Kidney (tissue), 14 donors: ENCODE results near the gene WWOX. TPM values are rescaled to one million over a fixed set of nuclear protein-coding genes. Genes with fewer than 3 reads are reported as not detected.

Experiments
- DNase-seq, 5 donors: peaks; one replicate each; pipeline ENCODE4 v3.0.0-alpha.2; 2013 to 2020
- FAIRE-seq: peaks from 2 replicates; lab custom pipeline; 2012; peaks lifted over from hg19 to GRCh38; lab: Jason Lieb, UNC
- H3K27ac ChIP-seq, 2 donors: one replicate each; pipeline ENCODE4 v1.7.0; 2013; ENCODE audit warnings: low read depth in 2 of 2, low read length in 2 of 2, inconsistent platforms in 1 of 2
- H3K27me3 ChIP-seq: one replicate; pipeline ENCODE4 v1.7.1; 2013; ENCODE audit warnings: low read length, inconsistent platforms; ENCODE audit not compliant: control insufficient read depth, insufficient read depth
- H3K36me3 ChIP-seq, 3 donors: one replicate each; pipeline versions ENCODE4 v1.7.0 to v1.7.1; 2013; ENCODE audit warnings: low read length in 3 of 3, control low read depth in 1 of 3, inconsistent platforms in 1 of 3; ENCODE audit not compliant: insufficient read depth in 3 of 3, control insufficient read depth in 2 of 3
- H3K4me1 ChIP-seq, 3 donors: one replicate each; pipeline versions ENCODE4 v1.7.0 to v1.7.1; 2013; ENCODE audit warnings: low read length in 3 of 3, inconsistent platforms in 1 of 3, low read depth in 1 of 3; ENCODE audit not compliant: control insufficient read depth in 2 of 3, insufficient read depth in 2 of 3
- H3K4me3 ChIP-seq, 3 donors: one replicate each; pipeline versions ENCODE4 v1.7.0 to v1.8.1; 2013; ENCODE audit warnings: low read length in 3 of 3, control low read depth in 1 of 3, inconsistent platforms in 1 of 3
- H3K9ac ChIP-seq, 3 donors: one replicate each; pipeline versions ENCODE4 v1.7.0 to v1.7.1; 2013; ENCODE audit warnings: low read length in 3 of 3, control low read depth in 1 of 3, inconsistent platforms in 1 of 3
- H3K9me3 ChIP-seq, 3 donors: one replicate each; pipeline versions ENCODE4 v1.7.0 to v1.7.1; 2013; ENCODE audit warnings: low read length in 3 of 3, control low read depth in 1 of 3, inconsistent platforms in 1 of 3; ENCODE audit not compliant: control insufficient read depth in 2 of 3, insufficient read depth in 1 of 3
- intact Hi-C: fragments of 100-400 bp; cut with DNase I; formaldehyde crosslinking; loops from one replicate; pipeline ENCODE4 v1.11.1; 2022
- polyA plus RNA-seq: library from polyadenylated mRNA; stranded (reverse); fragments of 350-450 nt; fragmentation: Illumina TruSeq; extraction: RNeasy Lipid Tissue Mini Kit (QIAGEN cat#74804); gene quantifications from one replicate; pipeline ENCODE4 v1.2.3, GENCODE V29; 2014; ENCODE audit warnings: low read depth, low replicate concordance; ENCODE audit not compliant: insufficient read depth
- total RNA-seq: library from RNA; stranded (reverse); fragmentation: NEBNext Ultra II Directional; extraction: Animal tissue kit (Norgen Biotek cat#: 25700); gene quantifications from one replicate; pipeline ENCODE4 v1.2.1, GENCODE V29; 2021
- TF ChIP-seq, protein P1 (sequence below): IDR thresholded peaks from 3 replicates; pipeline ENCODE4 v1.5.1; 2012; ENCODE audit warnings: mild to moderate bottlenecking, moderate library complexity, borderline replicate concordance; ENCODE audit not compliant: insufficient read depth; ENCODE audit errors: extremely low read depth
- donor health status: control.
- donor health status: control.
- donor health status: control.
- donor health status: control.
- donor health status: control.
- donor health status: DM: yes; HTN: yes; CAD: no.
- donor health status: Normal renal cell carcinoma (clear cell type).

WWOX gene
- total and polyA plus RNA-seq, 2 donors from 2014 or later = 22.5 to 30.3 TPM

DNA sequence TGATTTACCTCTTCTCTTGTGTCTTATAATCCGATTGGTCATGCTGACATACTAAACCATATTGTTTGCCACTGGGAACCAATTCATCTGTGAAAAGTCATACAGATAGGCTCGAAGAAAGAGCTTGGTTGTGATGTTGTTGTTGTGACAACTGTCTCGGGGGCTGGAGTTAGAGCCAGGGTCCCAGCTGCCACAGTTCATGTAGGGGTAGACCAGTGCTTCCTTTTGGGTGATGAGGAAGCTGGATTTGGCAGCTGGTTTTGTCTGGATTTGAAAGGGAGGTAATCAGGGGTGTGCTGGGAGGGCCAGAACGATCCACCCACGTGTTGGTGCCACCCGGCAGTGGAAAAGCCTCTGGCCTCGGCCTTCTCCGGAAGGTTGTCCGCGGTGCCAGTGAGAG is 438.1 kb downstream of the WWOX start:
- no peak overlapping the region for H3K9ac ChIP-seq
- DNase-seq = no peak
- no peaks in the 10 kb centered on the region for H3K9me3 ChIP-seq
- H3K4me1 ChIP-seq = no peaks in the 10 kb centered on the region
- no peaks in the 10 kb centered on the region for H3K36me3 ChIP-seq
- H3K27ac ChIP-seq = no peak overlapping the region
- no peak for FAIRE-seq
- no peak overlapping the region for H3K4me3 ChIP-seq
- TF ChIP-seq, protein P1, sequence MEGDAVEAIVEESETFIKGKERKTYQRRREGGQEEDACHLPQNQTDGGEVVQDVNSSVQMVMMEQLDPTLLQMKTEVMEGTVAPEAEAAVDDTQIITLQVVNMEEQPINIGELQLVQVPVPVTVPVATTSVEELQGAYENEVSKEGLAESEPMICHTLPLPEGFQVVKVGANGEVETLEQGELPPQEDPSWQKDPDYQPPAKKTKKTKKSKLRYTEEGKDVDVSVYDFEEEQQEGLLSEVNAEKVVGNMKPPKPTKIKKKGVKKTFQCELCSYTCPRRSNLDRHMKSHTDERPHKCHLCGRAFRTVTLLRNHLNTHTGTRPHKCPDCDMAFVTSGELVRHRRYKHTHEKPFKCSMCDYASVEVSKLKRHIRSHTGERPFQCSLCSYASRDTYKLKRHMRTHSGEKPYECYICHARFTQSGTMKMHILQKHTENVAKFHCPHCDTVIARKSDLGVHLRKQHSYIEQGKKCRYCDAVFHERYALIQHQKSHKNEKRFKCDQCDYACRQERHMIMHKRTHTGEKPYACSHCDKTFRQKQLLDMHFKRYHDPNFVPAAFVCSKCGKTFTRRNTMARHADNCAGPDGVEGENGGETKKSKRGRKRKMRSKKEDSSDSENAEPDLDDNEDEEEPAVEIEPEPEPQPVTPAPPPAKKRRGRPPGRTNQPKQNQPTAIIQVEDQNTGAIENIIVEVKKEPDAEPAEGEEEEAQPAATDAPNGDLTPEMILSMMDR = no peak
- H3K27me3 ChIP-seq = no peaks in the 10 kb centered on the region
- intact Hi-C loops = no loop called here

DNA sequence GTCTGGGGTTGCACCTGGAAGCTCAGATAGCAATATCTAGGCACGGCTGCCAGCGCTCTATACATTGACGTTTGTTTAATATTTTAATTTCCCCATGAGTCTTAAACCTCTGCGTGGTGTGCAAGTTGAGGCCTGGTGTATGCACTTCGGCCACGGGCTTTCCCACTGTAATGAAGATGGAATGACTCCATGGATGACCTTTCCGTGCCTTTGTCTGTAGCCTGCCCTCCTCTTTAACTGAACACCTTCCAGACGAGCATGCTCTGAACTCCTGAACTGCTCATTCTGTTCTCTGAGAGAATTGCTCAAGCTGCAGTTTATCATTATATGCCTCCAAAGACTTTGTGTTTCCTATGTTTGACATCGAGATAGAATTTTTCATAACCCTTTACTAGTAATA is 438.8 kb downstream of the WWOX start:
- H3K36me3 ChIP-seq = no peaks in the 10 kb centered on the region
- H3K27me3 ChIP-seq = no peaks in the 10 kb centered on the region
- DNase-seq (no peak), FAIRE-seq (no peak)
- no peaks in the 10 kb centered on the region for H3K4me1 ChIP-seq
- no peaks in the 10 kb centered on the region for H3K9me3 ChIP-seq
- intact Hi-C loops = no loop called here
- TF ChIP-seq, protein P1 = no peak
- no peak overlapping the region for H3K9ac ChIP-seq
- no peak overlapping the region for H3K27ac ChIP-seq
- H3K4me3 ChIP-seq = no peak overlapping the region

DNA sequence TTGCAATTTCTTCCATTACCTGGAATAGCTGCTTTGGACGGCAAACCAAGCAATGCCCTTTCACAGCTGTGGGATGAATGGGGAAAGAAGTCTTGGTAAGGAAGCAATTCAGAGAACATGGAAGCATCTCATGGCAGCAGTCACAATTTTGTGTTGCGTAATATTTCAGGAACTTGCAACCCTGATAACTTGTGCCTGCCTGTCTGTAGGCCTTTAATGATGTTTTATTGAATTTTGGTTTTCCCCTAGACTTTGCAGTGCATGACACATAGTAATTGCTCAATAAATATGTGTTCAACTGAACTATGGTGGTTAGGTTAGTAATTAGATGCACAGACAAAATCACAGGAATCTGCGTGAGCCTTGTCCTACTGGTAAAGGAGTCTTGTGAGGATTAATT is 439.5 kb downstream of the WWOX start:
- FAIRE-seq = no peak
- Histone ChIP-seq H3K4me3 (no peak overlapping the region), H3K4me1 (no peaks in the 10 kb centered on the region), H3K27ac (no peak overlapping the region), H3K27me3 (no peaks in the 10 kb centered on the region), H3K36me3 (no peaks in the 10 kb centered on the region), H3K9me3 (no peaks in the 10 kb centered on the region), H3K9ac (no peak overlapping the region)
- DNase-seq = no peak
- TF ChIP-seq, protein P1 = no peak
- intact Hi-C loops = no loop called here

DNA sequence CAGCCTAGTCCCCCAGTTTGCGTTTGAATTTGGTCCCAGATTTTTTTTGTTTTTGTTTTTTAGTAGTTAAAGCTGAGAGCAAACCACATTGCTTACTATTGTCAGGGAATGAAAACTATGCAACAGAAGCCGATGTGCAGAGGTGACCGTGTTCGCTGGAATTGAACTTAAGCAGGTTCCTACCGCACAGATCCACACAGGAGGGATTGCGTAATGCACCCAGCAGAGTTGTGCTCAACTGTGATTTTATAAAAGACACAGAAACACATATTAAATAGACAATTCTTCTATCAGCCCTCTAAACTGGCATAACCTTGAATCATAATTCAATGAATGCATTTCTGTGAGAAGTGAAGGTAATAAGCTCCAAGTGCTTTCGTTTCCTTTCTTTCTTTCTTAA is 443.0 kb downstream of the WWOX start:
- no peak for DNase-seq
- H3K36me3 ChIP-seq = no peaks in the 10 kb centered on the region
- TF ChIP-seq, protein P1 = no peak
- intact Hi-C loops = no loop called here
- no peak overlapping the region for H3K9ac ChIP-seq
- H3K27ac ChIP-seq = no peak overlapping the region
- no peaks in the 10 kb centered on the region for H3K9me3 ChIP-seq
- H3K4me1 ChIP-seq = no peaks in the 10 kb centered on the region
- no peaks in the 10 kb centered on the region for H3K27me3 ChIP-seq
- FAIRE-seq = no peak
- no peak overlapping the region for H3K4me3 ChIP-seq
